H1 (cell line): ENCODE measurements around the gene SCAI. TPM values are rescaled to one million over a fixed set of nuclear protein-coding genes. Genes with fewer than 3 reads are reported as not detected.

Experiments
- EZH2 ChIP-seq: fragments of 200-600 bp; sonication (generic); IDR thresholded peaks from 2 replicates; pipeline ENCODE4 v1.7.1; 2012; ENCODE audit warnings: low read depth, mild to moderate bottlenecking, moderate library complexity, low read length, inconsistent platforms; ENCODE audit not compliant: severe bottlenecking
- KDM5A ChIP-seq: fragments of 200-600 bp; IDR thresholded peaks from 2 replicates; pipeline ENCODE4 v1.7.1; 2012; ENCODE audit warnings: mild to moderate bottlenecking, low read length, inconsistent platforms, mixed read lengths
- polyA plus RNA-seq, 7 experiments: library from polyadenylated mRNA; depleted of rRNA in 3 of 7; stranded (reverse) in 5 of 7; unstranded in 2 of 7; fragments of >200 nt in 5 of 7; fragments of 200-250 nt in 2 of 7; gene quantifications; 1 replicate in 5 of 7; 2 replicates in 1 of 7; 4 replicates in 1 of 7; pipeline versions ENCODE4 v1.2.1 to v1.2.3, GENCODE V29; 2011 to 2013; ENCODE audit warnings: missing spikeins in 2 of 7, mixed read lengths in 2 of 7
- total RNA-seq: library from RNA; stranded (reverse); fragmentation: NEBNext Ultra II Directional; extraction: Animal tissue kit (Norgen Biotek cat#: 25700); gene quantifications from 2 replicates; pipeline ENCODE4 v1.2.1, GENCODE V29; 2021
- TF ChIP-seq, protein P1 (sequence below): IDR thresholded peaks from 2 replicates; pipeline ENCODE4 v1.6.1; 2012; ENCODE audit warnings: inconsistent platforms

The SCAI gene
- total and polyA plus RNA-seq, 2 of the 8 experiments (the other 6 are each of a cell fraction or from before 2014, with no cell fraction given), result 6.4 to 19.8 TPM

DNA sequence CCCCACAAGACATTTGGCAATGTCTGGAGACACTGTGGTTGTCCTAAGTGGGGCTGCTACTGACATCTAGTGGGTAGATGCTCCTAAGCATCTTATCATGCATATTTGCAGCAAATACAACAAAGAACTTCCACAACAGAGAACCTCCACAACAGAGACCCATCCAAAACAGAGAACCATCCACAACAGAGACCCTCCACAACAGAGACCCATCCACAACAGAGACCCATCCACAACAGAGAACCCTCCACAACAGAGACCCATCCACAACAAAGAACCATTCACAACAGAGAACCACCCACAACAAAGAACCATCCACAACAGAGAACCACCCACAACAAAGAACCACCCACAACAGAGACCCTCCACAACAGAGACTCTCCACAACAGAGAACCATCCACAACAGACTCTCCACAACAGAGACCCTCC is 248.6 kb downstream of the SCAI start (continued):
- TF ChIP-seq KDM5A (no peak), EZH2 (no peak)
- TF ChIP-seq, protein P1, sequence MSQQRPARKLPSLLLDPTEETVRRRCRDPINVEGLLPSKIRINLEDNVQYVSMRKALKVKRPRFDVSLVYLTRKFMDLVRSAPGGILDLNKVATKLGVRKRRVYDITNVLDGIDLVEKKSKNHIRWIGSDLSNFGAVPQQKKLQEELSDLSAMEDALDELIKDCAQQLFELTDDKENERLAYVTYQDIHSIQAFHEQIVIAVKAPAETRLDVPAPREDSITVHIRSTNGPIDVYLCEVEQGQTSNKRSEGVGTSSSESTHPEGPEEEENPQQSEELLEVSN, result no peak
